Peyer's patch (tissue), 4 donors: ENCODE results near the gene GPR183. TPM values are rescaled to one million over a fixed set of nuclear protein-coding genes. Genes with fewer than 3 reads are reported as not detected.
A peak's percentile ranks its signal among the peaks of the same experiment; 100 is the strongest.

Experiments
- DNase-seq, 3 donors: peaks; one replicate each; pipeline ENCODE4 v3.0.0-alpha.2; 2017 to 2019
- H3K27ac ChIP-seq, 4 donors: fragments of 200-600 bp; sonication (generic); one replicate each; pipeline ENCODE4 v1.5.1; 2016 to 2019
- H3K27me3 ChIP-seq, 2 donors: fragments of 200-600 bp; sonication (generic); one replicate each; pipeline ENCODE4 v1.5.1; 2019
- H3K36me3 ChIP-seq, 3 donors: fragments of 200-600 bp; sonication (generic); one replicate each; pipeline ENCODE4 v1.5.1; 2016 to 2019
- H3K4me1 ChIP-seq, 4 donors: fragments of 200-600 bp; sonication (generic); one replicate each; pipeline ENCODE4 v1.5.1; 2016 to 2019
- H3K4me3 ChIP-seq, 4 donors: fragments of 200-600 bp; sonication (generic); 1 replicate in 3 of 4; 2 replicates in 1 of 4; pipeline ENCODE4 v1.5.1; 2016 to 2019; ENCODE audit warnings: mild to moderate bottlenecking in 1 of 4
- H3K9me3 ChIP-seq, 4 donors: fragments of 200-600 bp; sonication (generic); one replicate each; pipeline ENCODE4 v1.5.1; 2016 to 2019; ENCODE audit warnings: mild to moderate bottlenecking in 1 of 4
- CTCF ChIP-seq, 6 experiments: fragments of 450-650 bp in 4 of 6; fragments of 200-600 bp in 2 of 6; sonication (generic) in 1 of 6; IDR thresholded peaks; one replicate each; pipeline ENCODE4 v1.5.1; 2017 to 2019; ENCODE audit warnings: antibody characterized with exemption in 6 of 6, mild to moderate bottlenecking in 3 of 6, moderate library complexity in 1 of 6
- POLR2A ChIP-seq, 2 donors: fragments of 450-650 bp; IDR thresholded peaks; one replicate each; pipeline ENCODE4 v1.5.1; 2017; ENCODE audit warnings: antibody characterized with exemption in 2 of 2, mild to moderate bottlenecking in 2 of 2, moderate library complexity in 2 of 2
- total RNA-seq, 4 donors: library from RNA; depleted of rRNA; stranded (reverse); fragments of >200 nt; gene quantifications; one replicate each; pipeline ENCODE4 v1.1.0, GENCODE V29; 2016

GPR183 gene
- total RNA-seq: 10 to 100 TPM in 1 of 4 donors, 1 to 10 TPM in 3; 1.1 to 24.8 (median 3.9) TPM

GRCh38 chr13:99307247-99307646, at the start of gene GPR183:
TSS of gene GPR183 (minus strand) at chr13:99307399. CDS start at chr13:99296145, 11,254 bp downstream.
- DNase-seq: peak in 1 of 3 donors; percentile 42
- peak within 1 kb of the TSS; percentile 37 to 46 (median 42) for H3K4me3 ChIP-seq
- H3K27ac ChIP-seq: peak within 1 kb of the TSS; percentile 69 to 85 (median 78)
- H3K9me3 ChIP-seq: no peaks in the 10 kb centered on the region
- no peaks in the 10 kb centered on the region for H3K27me3 ChIP-seq
- H3K36me3 ChIP-seq: no peaks in the 10 kb centered on the region
- TF ChIP-seq CTCF (IDR thresholded peaks at IDR 0.05): no peak
- peak; percentile 62 to 73 for TF ChIP-seq POLR2A (IDR thresholded peaks at IDR 0.05)
- H3K4me1 ChIP-seq: peaks cover 0 to 16% (median 6%) of the 10 kb centered on the region in 4 donors

DNA sequence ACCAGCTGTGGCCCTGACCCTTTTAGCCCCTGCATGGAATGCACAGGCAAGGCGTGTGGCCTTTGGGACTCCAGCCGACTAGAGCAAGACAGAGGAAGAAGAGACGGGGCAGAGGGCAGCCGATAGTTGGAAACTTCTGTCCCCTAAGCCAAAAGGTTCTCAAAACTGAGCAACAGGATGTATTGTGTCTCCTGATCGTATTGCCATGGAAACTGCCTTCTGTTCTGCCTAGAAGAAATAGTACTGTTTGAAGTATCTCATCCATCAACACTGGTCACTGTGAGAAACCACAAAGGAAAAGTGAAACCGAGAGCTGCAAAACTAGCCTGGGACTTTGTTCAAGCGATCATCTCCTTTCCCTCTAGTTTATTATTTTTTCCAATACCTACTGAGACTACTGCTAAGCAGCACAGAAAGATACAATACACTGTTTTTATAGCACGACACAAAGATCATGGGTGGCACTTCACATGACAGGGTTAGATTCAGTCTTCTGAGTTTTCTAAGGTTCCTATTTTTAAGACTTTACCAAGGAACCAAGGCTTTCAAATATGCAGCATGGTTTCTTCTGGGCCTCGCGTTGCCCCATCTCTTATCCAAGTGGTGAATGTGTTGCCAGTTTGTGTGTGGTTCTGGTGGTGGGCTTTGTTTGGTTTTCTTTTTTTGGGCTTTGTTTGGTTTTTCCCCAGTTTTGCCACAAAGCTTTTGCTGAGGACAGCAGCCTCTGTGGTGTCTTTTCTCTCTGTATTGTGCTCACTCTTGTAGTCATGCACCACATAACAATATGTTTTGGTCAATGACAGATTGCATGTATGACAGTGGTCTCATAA, 49.3 kb upstream of the GPR183 start:
- Histone ChIP-seq H3K27ac (peak overlapping the region; percentile 70 to 88 (median 86)), H3K4me1 (peaks cover 0 to 51% (median 26%) of the 10 kb centered on the region in 4 donors), H3K36me3 (no peaks in the 10 kb centered on the region), H3K9me3 (no peaks in the 10 kb centered on the region), H3K27me3 (no peaks in the 10 kb centered on the region), H3K4me3 (peak overlapping the region in 2 of 4 donors; percentile 11 to 18)
- no peak for TF ChIP-seq POLR2A (IDR thresholded peaks at IDR 0.05)
- no peak for TF ChIP-seq CTCF (IDR thresholded peaks at IDR 0.05)
- peak; percentile 63 to 87 (median 72) for DNase-seq

- H3K27ac ChIP-seq: peak overlapping the region; percentile 70 to 88 (median 86)
- DNase-seq: no peak
- TF ChIP-seq CTCF (IDR thresholded peaks at IDR 0.05) (no peak), POLR2A (IDR thresholded peaks at IDR 0.05) (no peak)
- H3K9me3 ChIP-seq: no peaks in the 10 kb centered on the region
- no peaks in the 10 kb centered on the region for H3K27me3 ChIP-seq
- H3K4me3 ChIP-seq: peak overlapping the region in 2 of 4 donors; percentile 11 to 18
- H3K36me3 ChIP-seq: no peaks in the 10 kb centered on the region
- peaks cover 0 to 51% (median 26%) of the 10 kb centered on the region in 4 donors for H3K4me1 ChIP-seq
These were observed 48.7 kb upstream of the GPR183 start for GRCh38 chr13:99356012-99356261.

DNA sequence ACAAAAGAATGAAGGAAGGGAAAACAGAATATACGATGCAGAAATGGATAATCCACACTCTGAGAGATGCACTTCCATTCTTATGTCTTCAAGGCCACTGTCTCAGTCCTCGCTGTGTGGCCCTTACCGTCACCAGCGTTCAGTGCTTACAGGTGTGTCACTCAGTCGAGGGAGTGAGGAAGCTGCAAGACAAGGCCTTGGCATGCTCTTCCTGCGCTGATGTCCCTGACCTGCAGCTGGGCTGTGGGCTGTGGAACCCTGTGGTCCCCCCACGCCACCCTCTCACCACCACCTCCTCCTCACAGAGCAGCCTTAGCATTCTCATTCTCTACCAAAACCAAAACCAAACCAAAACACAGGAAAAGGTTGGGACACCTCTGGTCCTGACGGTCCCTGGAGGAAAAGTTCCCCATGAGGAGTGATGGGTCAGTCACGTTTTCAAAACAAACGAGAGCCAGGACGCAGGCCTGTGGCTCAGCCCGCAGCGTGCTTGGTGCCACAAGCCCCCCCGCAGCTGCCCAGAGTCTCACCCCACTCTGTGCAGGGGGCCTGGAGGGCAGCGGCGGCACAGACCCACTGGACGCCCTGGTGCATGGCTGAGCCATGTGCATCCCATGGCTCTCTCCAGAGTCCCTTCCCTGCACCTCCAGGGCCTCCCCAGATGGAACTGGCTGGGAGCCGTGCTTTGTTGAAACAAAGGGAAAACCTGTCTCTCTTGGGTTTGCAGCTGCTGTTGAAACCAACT, 48.2 kb upstream of the GPR183 start:
- H3K4me1 ChIP-seq: peaks cover 0 to 51% (median 26%) of the 10 kb centered on the region in 4 donors
- no peaks in the 10 kb centered on the region for H3K27me3 ChIP-seq
- no peak overlapping the region for H3K4me3 ChIP-seq
- no peaks in the 10 kb centered on the region for H3K36me3 ChIP-seq
- TF ChIP-seq CTCF (IDR thresholded peaks at IDR 0.05) (no peak), POLR2A (IDR thresholded peaks at IDR 0.05) (no peak)
- peak overlapping the region; percentile 70 to 88 (median 86) for H3K27ac ChIP-seq
- H3K9me3 ChIP-seq: no peaks in the 10 kb centered on the region
- DNase-seq: no peak

- H3K4me1 ChIP-seq: peaks cover 0 to 46% (median 26%) of the 10 kb centered on the region in 4 donors
- no peaks in the 10 kb centered on the region for H3K9me3 ChIP-seq
- H3K4me3 ChIP-seq: no peak overlapping the region
- H3K27ac ChIP-seq: peak overlapping the region; percentile 70 to 88 (median 86)
- no peaks in the 10 kb centered on the region for H3K27me3 ChIP-seq
- no peaks in the 10 kb centered on the region for H3K36me3 ChIP-seq
- TF ChIP-seq POLR2A (IDR thresholded peaks at IDR 0.05): no peak
- TF ChIP-seq CTCF (IDR thresholded peaks at IDR 0.05): no peak
- DNase-seq: peak in 2 of 3 donors; percentile 65 to 71
These were observed 47.3 kb upstream of the GPR183 start for GRCh38 chr13:99354371-99354951.
